IPS-18a (cell line): ENCODE data around the gene BIRC6.

Source experiments
- H3K27ac ChIP-seq: one replicate; pipeline ENCODE4 v1.5.1; 2013; ENCODE audit warnings: low read length
- H3K27me3 ChIP-seq: one replicate; pipeline ENCODE4 v1.6.1; 2013; ENCODE audit warnings: mild to moderate bottlenecking, low read length; ENCODE audit not compliant: control insufficient read depth, insufficient read depth
- H3K36me3 ChIP-seq: one replicate; pipeline ENCODE4 v1.6.1; 2013; ENCODE audit warnings: low read depth, low read length; ENCODE audit not compliant: control insufficient read depth
- H3K4me1 ChIP-seq: one replicate; pipeline ENCODE4 v1.6.1; 2013; ENCODE audit warnings: low read depth, low read length; ENCODE audit not compliant: control insufficient read depth
- H3K4me3 ChIP-seq: one replicate; pipeline ENCODE4 v1.5.1; 2013; ENCODE audit warnings: low read length
- H3K9ac ChIP-seq: one replicate; pipeline ENCODE4 v1.6.1; 2013; ENCODE audit warnings: mild to moderate bottlenecking, low read length, moderate library complexity
- H3K9me3 ChIP-seq: one replicate; pipeline ENCODE4 v1.6.1; 2013; ENCODE audit warnings: low read depth, low read length; ENCODE audit not compliant: control insufficient read depth

BIRC6 gene

DNA sequence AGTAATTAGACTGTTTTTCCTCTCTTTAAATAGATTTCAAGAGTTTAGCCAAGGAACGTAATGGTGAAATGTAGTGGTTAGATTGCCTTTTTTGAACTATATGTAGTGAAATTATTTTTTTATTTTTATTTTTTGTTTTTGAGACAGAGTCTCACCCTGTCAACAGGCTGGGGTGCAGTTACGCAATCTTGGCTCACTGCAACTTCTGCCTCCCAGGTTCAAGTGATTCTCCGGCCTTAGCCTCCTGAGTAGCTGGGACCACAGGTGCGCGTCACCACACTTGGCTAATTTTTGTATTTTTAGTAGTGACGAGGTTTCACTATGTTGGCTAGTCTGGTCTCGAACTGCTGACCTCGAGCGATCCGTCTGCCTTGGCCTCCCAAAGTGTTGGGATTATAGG, 60.8 kb downstream of the BIRC6 start:
- no peak overlapping the region for H3K9ac ChIP-seq
- no peaks in the 10 kb centered on the region for H3K27me3 ChIP-seq
- H3K9me3 ChIP-seq: no peaks in the 10 kb centered on the region
- peaks cover 23% of the 10 kb centered on the region for H3K36me3 ChIP-seq
- no peak overlapping the region for H3K4me3 ChIP-seq
- H3K27ac ChIP-seq: no peak overlapping the region
- peaks cover 5% of the 10 kb centered on the region for H3K4me1 ChIP-seq

DNA sequence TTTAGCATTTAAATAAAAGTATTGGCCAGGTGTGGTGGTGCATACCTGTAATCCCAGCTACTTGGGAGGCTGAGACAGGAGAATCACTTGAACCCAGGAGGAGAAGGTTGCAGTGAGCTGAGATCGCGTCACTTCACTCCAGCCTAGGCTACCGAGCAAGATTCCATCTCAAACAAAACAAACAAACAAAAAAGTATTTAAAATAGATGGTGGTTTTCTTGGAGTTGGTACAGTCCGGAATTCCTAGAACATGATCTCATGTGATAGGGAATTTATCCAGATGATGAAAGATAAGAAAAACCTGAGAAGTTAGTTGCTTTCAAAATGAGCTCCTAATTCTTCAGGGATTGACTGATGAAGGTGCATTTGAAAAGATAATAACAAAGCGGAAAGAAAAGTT, 62.0 kb downstream of the BIRC6 start:
- H3K27me3 ChIP-seq: no peaks in the 10 kb centered on the region
- no peak overlapping the region for H3K4me3 ChIP-seq
- no peak overlapping the region for H3K9ac ChIP-seq
- H3K27ac ChIP-seq: no peak overlapping the region
- H3K9me3 ChIP-seq: no peaks in the 10 kb centered on the region
- peaks cover 23% of the 10 kb centered on the region for H3K36me3 ChIP-seq
- H3K4me1 ChIP-seq: peaks cover 5% of the 10 kb centered on the region

DNA sequence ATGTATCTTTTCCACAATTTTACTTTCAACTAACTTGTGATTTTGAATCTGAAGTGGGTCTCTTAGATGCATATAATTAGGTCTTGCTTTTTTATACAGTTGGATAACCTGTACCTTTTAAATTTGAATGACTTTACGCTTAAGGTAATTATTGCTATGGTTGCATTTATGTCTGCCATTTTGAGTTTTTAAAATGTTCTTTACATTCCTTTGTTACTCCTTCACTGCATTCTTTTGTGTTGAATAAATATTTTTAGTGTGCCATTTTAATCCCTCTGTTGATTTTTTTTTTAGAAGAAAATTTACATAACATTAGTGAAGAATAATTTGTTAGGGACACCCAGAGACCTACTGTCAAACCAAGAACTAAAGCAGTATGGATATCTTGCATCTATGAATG, 65.3 kb downstream of the BIRC6 start:
- peaks cover 4% of the 10 kb centered on the region for H3K36me3 ChIP-seq
- no peaks in the 10 kb centered on the region for H3K9me3 ChIP-seq
- no peaks in the 10 kb centered on the region for H3K27me3 ChIP-seq
- no peak overlapping the region for H3K4me3 ChIP-seq
- no peak overlapping the region for H3K27ac ChIP-seq
- H3K9ac ChIP-seq: no peak overlapping the region
- peaks cover 5% of the 10 kb centered on the region for H3K4me1 ChIP-seq

DNA sequence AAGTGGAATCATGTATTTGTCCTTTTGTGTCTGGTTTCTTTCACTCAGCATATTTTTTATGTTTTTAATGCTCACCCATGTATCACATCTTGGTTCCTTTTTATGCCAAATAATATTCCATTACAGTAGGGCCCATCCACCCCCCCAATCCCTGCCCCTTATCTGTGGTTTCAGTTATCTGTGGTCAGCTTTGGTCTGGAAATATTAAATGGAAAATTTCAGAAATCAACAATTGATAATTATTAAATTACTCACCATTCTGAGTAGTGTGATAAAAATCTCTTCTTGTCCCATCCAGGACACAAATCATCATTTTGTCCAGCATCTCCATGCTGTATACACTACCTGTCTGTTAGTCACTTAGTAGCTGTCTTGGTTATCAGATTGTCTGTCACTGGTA, 66.7 kb downstream of the BIRC6 start:
- Histone ChIP-seq H3K27ac (no peak overlapping the region), H3K4me1 (peaks cover 5% of the 10 kb centered on the region)

DNA sequence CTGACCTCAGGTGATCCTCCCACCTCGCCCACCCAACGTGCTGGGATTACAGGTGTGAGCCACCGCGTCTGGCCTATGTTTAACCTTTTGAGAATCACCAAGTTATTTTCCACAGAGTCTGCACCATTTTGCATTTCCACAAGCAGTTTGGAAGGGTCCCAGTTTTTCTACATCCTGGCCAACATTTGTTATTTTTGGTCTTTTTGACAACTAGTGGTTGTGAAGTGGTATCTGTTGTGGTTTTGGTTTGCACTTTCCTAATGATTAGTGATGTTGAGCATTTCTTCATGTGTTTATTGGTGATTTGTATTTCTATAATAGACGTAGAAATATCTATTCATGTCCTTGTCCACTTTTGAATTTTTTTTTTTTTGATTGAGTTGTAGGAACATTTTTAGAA, 67.9 kb downstream of the BIRC6 start:
- Histone ChIP-seq H3K4me3 (no peak overlapping the region), H3K4me1 (peaks cover 5% of the 10 kb centered on the region), H3K36me3 (no peaks in the 10 kb centered on the region)

More for the DNA sequence above, 66.7 kb downstream of the BIRC6 start:
- Histone ChIP-seq H3K9ac (no peak overlapping the region), H3K27me3 (no peaks in the 10 kb centered on the region), H3K9me3 (no peaks in the 10 kb centered on the region), H3K4me3 (no peak overlapping the region), H3K36me3 (no peaks in the 10 kb centered on the region)

DNA sequence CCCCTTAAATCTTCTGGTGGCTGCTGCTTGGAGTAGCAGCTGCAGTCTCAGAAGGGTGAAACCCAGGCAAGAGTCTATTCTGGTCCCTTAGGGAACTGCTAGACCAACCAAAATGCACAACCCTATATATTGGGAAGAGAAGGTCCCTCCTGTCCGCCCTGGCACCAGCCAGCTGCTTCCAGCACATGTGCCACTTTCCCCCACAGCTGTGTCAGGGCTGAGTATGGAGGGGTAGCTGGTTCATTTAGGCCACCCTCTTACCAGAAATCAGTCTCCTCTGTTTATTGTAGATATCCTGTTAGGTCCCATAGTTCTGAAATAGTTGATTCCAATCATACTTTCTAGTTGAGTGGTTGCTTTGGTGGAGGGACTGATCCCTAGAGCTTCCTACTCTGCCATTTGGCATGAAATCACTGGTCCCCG, 68.9 kb downstream of the BIRC6 start:
- H3K27ac ChIP-seq: no peak overlapping the region
- peaks cover 5% of the 10 kb centered on the region for H3K4me1 ChIP-seq
- no peaks in the 10 kb centered on the region for H3K27me3 ChIP-seq
- no peak overlapping the region for H3K4me3 ChIP-seq
- no peaks in the 10 kb centered on the region for H3K9me3 ChIP-seq
- H3K9ac ChIP-seq: no peak overlapping the region
- H3K36me3 ChIP-seq: peaks cover 1% of the 10 kb centered on the region

More for the DNA sequence above, 67.9 kb downstream of the BIRC6 start:
- H3K9ac ChIP-seq: no peak overlapping the region
- no peak overlapping the region for H3K27ac ChIP-seq
- H3K27me3 ChIP-seq: no peaks in the 10 kb centered on the region
- H3K9me3 ChIP-seq: no peaks in the 10 kb centered on the region

DNA sequence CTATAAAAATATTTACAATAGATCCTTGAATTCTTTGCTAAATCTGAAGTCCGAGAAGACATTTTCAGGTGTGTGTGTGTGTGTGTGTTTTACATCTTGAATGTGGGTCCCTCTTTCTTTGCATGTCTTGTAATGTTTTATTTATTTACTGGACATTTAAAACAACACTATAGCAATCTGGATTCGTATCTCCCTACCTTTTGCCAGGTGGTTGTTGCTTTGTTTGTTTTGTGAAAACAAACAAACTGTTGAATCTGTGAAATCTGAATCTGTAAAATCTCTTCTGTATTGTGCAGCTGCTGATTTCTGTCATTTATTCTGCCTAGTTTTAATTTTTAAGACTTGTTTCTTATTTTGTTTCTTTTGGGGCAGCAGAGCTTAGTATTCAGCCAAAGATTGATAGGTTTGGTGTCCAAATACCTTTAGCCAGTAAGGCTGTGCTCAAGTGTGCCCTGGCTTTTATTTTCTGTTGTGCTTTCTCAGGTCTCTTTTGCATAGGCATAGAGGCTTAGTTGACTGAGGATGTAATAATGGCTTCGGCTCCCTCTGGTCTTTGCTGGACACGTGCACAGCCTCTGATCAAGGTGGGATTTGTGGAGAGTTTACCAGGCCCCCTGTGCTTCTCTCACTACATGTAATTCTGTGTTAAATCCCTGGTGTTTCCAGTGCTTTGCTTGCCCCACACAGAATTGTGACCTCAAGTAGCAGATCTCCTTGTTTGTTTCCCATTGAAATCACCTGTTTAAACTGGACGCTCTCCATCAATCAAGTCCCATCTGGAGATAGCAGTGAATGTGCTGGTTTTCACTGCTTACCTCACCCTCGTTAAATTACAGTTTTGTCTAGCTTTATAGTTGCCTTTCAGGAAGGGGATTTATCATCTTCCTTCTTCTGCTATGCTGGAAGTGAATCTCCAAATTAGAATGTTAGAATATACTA, 71.1 kb downstream of the BIRC6 start:
- Histone ChIP-seq H3K4me3 (no peak overlapping the region), H3K9me3 (no peaks in the 10 kb centered on the region), H3K4me1 (no peaks in the 10 kb centered on the region), H3K9ac (no peak overlapping the region), H3K27me3 (no peaks in the 10 kb centered on the region), H3K36me3 (peaks cover 11% of the 10 kb centered on the region), H3K27ac (no peak overlapping the region)

DNA sequence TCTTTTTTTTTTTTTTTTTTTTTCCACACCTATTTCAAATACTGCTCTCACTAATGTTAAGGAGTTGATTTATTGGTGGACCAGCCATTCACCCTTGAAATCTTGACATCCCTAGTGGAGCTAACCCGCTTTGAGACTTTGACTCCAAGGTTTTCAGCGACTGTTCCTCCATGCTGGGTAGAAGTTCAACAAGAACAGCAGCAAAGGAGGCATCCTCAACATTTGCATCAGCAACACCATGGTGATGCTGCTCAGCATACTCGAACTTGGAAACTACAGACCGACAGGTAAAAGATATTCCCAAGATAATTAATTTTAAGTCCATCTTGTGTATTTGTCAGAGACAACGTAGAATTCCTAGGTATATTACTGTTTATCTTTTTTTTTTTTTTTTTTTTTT, 74.0 kb downstream of the BIRC6 start:
- no peak overlapping the region for H3K4me3 ChIP-seq
- H3K4me1 ChIP-seq: no peaks in the 10 kb centered on the region
- peaks cover 25% of the 10 kb centered on the region for H3K36me3 ChIP-seq
- H3K27me3 ChIP-seq: no peaks in the 10 kb centered on the region
- no peaks in the 10 kb centered on the region for H3K9me3 ChIP-seq
- H3K9ac ChIP-seq: no peak overlapping the region
- no peak overlapping the region for H3K27ac ChIP-seq

DNA sequence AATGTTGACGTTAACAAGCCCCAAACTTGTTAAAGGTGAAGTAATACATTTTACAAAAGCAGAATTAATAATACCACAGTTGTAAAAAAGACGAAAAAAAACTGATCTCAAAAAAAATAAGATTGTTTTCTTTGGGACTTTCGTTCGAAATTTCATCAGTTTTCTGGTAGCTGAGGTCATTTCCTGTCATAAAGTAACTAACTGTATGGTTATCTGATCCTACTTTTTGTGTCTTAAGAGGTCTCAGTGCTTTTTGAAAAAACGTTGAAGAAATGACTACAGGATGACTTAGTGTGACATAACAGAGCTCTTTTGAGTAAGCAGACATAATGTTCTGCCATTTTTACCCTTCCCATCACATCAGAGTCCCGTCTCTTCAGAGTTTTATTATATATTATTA, 79.3 kb downstream of the BIRC6 start:
- peaks cover 46% of the 10 kb centered on the region for H3K36me3 ChIP-seq
- H3K27ac ChIP-seq: no peak overlapping the region

DNA sequence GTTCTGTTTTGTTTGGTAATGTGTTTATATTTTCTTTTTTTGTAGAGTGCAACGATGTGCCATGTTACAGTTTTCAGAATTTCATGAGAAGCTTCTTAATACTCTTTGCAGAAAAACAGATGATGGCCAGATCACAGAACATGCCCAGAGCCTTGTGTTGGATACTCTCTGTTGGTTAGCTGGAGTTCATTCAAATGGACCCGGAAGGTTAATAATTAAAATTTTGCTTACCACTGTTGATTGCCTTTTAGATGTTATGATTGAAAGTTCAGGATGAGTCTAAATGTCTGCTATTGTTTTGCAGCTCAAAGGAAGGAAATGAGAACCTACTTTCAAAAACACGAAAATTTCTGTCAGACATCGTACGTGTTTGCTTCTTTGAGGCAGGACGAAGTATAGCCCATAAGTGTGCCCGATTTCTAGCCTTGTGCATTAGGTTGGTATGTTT, 85.2 kb downstream of the BIRC6 start:
- no peak overlapping the region for H3K4me3 ChIP-seq
- peaks cover 60% of the 10 kb centered on the region for H3K36me3 ChIP-seq
- no peaks in the 10 kb centered on the region for H3K4me1 ChIP-seq
- H3K9ac ChIP-seq: no peak overlapping the region
- no peak overlapping the region for H3K27ac ChIP-seq
- no peaks in the 10 kb centered on the region for H3K27me3 ChIP-seq
- H3K9me3 ChIP-seq: no peaks in the 10 kb centered on the region

More for the DNA sequence above, 79.3 kb downstream of the BIRC6 start:
- no peak overlapping the region for H3K9ac ChIP-seq
- H3K4me3 ChIP-seq: no peak overlapping the region
- H3K9me3 ChIP-seq: no peaks in the 10 kb centered on the region
- H3K4me1 ChIP-seq: no peaks in the 10 kb centered on the region
- no peaks in the 10 kb centered on the region for H3K27me3 ChIP-seq

DNA sequence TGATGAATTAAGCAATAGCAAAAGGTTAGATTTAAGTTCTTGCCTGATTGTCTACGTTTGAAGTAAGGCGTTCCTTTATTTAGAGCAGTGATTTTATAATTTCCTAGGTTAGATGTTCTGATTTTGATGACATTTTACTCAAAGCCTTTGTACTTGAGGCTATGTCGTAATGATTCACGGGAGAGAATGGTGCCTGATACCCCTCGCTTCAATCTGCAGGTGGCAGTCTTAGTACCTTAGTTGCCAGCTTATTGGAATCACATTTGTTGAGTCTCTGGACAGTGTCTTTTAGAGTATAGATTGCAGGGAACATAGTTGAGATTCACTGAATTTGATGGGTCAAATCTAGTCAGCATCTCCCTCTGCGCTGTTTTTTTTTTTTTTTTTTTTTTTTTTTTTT, 89.5 kb downstream of the BIRC6 start:
- no peak overlapping the region for H3K4me3 ChIP-seq
- no peaks in the 10 kb centered on the region for H3K27me3 ChIP-seq
- H3K9me3 ChIP-seq: no peaks in the 10 kb centered on the region
- H3K27ac ChIP-seq: no peak overlapping the region
- no peaks in the 10 kb centered on the region for H3K4me1 ChIP-seq
- H3K36me3 ChIP-seq: peaks cover 54% of the 10 kb centered on the region
- H3K9ac ChIP-seq: no peak overlapping the region

DNA sequence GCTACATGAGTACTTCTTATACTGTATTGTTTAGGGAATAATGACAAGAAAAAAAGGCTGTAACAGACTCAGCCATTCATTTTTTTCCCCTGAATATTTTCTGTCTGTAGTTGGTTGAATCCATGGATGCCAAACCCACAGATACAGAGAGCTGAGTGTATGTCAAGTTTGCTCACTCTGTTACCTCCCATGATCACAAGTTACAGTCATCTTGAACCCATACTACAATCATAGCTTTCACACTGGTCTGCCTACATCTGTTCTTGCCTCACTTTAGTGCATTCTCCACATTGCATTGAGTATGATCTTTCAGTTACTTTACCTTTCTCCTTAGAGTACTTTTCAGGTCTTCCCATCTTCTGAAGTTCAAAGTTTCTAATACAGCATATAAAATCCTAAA, 94.0 kb downstream of the BIRC6 start:
- no peaks in the 10 kb centered on the region for H3K9me3 ChIP-seq
- no peaks in the 10 kb centered on the region for H3K4me1 ChIP-seq
- no peak overlapping the region for H3K9ac ChIP-seq
- peaks cover 23% of the 10 kb centered on the region for H3K36me3 ChIP-seq
- no peak overlapping the region for H3K27ac ChIP-seq
- no peak overlapping the region for H3K4me3 ChIP-seq
- no peaks in the 10 kb centered on the region for H3K27me3 ChIP-seq
